ENCODE data around the gene MRPS11. TPM values are rescaled to one million over a fixed set of nuclear protein-coding genes. Genes with fewer than 3 reads are reported as not detected.
A peak's percentile ranks its signal among the peaks of the same experiment; 100 is the strongest.

Gene MRPS11
- 10 to 100 TPM; 23.7 to 42.3 TPM for polyA plus RNA-seq

DNA sequence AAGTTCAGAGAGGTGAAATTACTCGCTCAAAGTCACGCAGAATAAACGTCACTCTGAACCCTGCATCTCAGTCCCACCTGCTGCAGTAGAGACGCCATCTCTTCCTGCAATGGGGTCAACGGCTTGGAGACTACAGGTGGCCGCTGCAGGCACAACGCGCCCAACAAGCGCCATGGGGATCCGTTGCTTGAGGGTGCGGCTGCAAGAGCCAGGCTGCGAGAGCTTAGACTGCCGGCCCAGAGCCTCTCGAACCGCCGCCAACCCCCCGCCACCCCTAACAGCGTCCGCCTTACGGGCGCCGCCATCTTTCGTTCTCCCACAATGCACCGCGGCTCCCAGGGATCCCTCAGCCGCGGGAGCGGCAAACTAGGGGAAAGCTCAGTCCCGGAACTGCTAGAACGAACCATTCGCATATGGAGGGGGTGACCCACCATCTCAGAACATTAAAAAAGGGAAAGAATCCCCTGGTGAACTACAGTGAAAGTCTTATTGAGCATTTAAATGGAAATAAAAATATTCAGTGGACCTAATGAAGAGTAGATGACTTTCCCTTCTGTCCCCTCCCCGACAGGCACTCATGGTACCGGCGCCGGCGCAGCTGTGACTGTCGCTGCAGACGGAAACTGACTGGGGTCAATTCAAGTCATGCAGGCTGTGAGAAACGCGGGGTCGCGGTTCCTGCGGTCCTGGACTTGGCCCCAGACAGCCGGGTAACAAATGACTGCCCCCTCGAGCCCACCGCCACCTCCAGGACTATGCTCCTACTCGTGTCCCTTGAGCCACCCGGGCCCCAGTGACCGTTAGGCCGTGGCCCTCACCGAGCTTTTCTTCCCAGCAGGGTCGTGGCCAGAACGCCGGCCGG, at the start of gene MRPS11, which contains the start of gene MRPL46:
MRPS11 (plus strand) TSS at position 636 of the 862 bp plus-strand sequence; CDS start at position 646, 10 bp downstream.
MRPL46 (minus strand) TSS at position 316 of the 862 bp plus-strand sequence; CDS start at position 305, 11 bp downstream.
- Histone ChIP-seq H3K27ac (ENCODE audit: low read depth in 2 of 2, low read length in 1 of 2) (peak within 1 kb of the TSS; percentile 74 to 89), H3K4me1 (ENCODE audit: control insufficient read depth in 2 of 2, insufficient read depth in 2 of 2, low read length in 1 of 2) (no peaks in the 10 kb centered on the region), H3K9me3 (ENCODE audit: control insufficient read depth in 2 of 2, insufficient read depth in 1 of 2, low read depth in 1 of 2, low read length in 1 of 2) (no peaks in the 10 kb centered on the region), H3K4me3 (ENCODE audit: low read depth in 1 of 2, low read length in 2 of 2) (peak within 1 kb of the TSS; percentile 95 to 97), H3K27me3 (ENCODE audit: control insufficient read depth in 1 of 2, insufficient read depth in 2 of 2, low read length in 2 of 2) (no peaks in the 10 kb centered on the region), H3K36me3 (ENCODE audit: control insufficient read depth in 2 of 2, insufficient read depth in 2 of 2, low read length in 1 of 2) (peaks cover 5 to 19% of the 10 kb centered on the region in 2 donors)
- WGBS, 2 donors, result 0% methylated on average over 51 to 55 of the region's 55 CpGs

DNA sequence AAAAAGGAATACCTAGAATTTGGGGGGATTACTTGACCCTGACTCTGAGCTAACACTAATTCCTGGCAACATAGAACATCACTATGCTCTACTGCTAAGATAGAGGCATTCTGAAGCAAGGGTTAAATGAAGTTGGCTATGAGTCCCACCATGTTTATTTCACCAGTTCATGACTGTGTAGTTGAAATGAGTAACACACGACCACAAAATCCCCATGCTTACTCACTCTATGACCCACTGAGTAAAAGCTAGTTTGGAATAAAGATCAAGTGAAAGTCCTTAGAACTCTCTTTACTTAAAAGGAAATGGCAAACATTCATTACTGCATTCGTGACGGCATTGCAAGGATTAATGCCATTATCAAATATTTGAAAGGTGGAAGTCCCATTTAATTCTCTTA, 47.7 kb upstream of the MRPS11 start:
- H3K27me3 ChIP-seq (ENCODE audit: control insufficient read depth in 1 of 2, insufficient read depth in 2 of 2, low read length in 2 of 2), result no peaks in the 10 kb centered on the region
- 27 to 29% methylated on average over 3 of the region's 3 CpGs for WGBS, 2 donors
- no peaks in the 10 kb centered on the region for H3K9me3 ChIP-seq (ENCODE audit: control insufficient read depth in 2 of 2, insufficient read depth in 1 of 2, low read depth in 1 of 2, low read length in 1 of 2)

DNA sequence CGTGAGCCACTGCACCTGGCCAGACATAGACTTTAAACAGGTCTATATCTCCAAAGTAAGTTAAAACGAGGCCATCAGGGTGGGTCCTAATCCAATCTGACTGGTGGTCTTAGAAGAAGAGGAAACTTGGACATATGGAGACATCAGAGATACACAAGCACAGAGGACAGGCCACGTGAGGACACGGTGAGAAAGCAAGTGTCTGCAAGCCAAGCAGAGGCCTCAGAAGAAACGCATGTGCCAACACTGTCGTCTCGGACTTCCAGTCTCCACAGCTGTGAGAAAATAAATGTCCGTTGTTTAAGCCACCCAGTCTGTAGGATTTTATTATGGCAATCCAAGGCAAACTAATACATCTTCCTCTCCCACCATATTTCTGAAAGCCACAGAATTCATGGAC, 44.2 kb upstream of the MRPS11 start:
- Histone ChIP-seq H3K4me3 (ENCODE audit: low read depth in 1 of 2, low read length in 2 of 2) (no peak overlapping the region), H3K9me3 (ENCODE audit: control insufficient read depth in 2 of 2, insufficient read depth in 1 of 2, low read depth in 1 of 2, low read length in 1 of 2) (no peaks in the 10 kb centered on the region), H3K4me1 (ENCODE audit: control insufficient read depth in 2 of 2, insufficient read depth in 2 of 2, low read length in 1 of 2) (no peaks in the 10 kb centered on the region), H3K27ac (ENCODE audit: low read depth in 2 of 2, low read length in 1 of 2) (no peak overlapping the region), H3K36me3 (ENCODE audit: control insufficient read depth in 2 of 2, insufficient read depth in 2 of 2, low read length in 1 of 2) (no peaks in the 10 kb centered on the region), H3K27me3 (ENCODE audit: control insufficient read depth in 1 of 2, insufficient read depth in 2 of 2, low read length in 2 of 2) (peaks cover 0 to 2% of the 10 kb centered on the region in 2 donors)
- WGBS, 2 donors, result 75 to 78% methylated on average over 8 of the region's 8 CpGs

More for the DNA sequence above, 47.7 kb upstream of the MRPS11 start:
- H3K36me3 ChIP-seq (ENCODE audit: control insufficient read depth in 2 of 2, insufficient read depth in 2 of 2, low read length in 1 of 2), result no peaks in the 10 kb centered on the region
- H3K4me3 ChIP-seq (ENCODE audit: low read depth in 1 of 2, low read length in 2 of 2), result no peak overlapping the region
- no peak overlapping the region for H3K27ac ChIP-seq (ENCODE audit: low read depth in 2 of 2, low read length in 1 of 2)
- no peaks in the 10 kb centered on the region for H3K4me1 ChIP-seq (ENCODE audit: control insufficient read depth in 2 of 2, insufficient read depth in 2 of 2, low read length in 1 of 2)

DNA sequence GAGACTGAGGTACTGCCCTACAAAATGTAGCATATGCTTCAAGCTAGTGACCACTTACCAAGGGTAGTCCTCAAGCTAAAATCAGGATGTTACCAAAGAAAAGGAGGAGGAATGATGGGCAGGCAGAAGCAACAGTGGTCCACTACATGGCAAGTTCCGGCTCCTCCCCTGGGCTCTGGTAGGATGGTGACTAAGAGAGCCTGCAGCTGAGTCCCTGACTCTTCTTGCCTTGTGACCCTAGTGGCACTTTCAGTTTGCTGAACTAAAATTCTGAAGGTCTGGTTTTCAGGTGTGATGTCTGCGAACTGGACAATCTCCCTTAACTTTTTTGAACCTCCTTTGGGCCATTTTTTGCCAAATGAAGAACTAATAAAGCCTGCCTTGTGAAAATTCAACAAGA, 41.2 kb upstream of the MRPS11 start:
- Histone ChIP-seq H3K27ac (ENCODE audit: low read depth in 2 of 2, low read length in 1 of 2) (no peak overlapping the region), H3K36me3 (ENCODE audit: control insufficient read depth in 2 of 2, insufficient read depth in 2 of 2, low read length in 1 of 2) (no peaks in the 10 kb centered on the region), H3K9me3 (ENCODE audit: control insufficient read depth in 2 of 2, insufficient read depth in 1 of 2, low read depth in 1 of 2, low read length in 1 of 2) (no peaks in the 10 kb centered on the region), H3K27me3 (ENCODE audit: control insufficient read depth in 1 of 2, insufficient read depth in 2 of 2, low read length in 2 of 2) (peaks cover 0 to 2% of the 10 kb centered on the region in 2 donors), H3K4me3 (ENCODE audit: low read depth in 1 of 2, low read length in 2 of 2) (no peak overlapping the region), H3K4me1 (ENCODE audit: control insufficient read depth in 2 of 2, insufficient read depth in 2 of 2, low read length in 1 of 2) (no peaks in the 10 kb centered on the region)
- 54 to 72% methylated on average over 2 of the region's 2 CpGs for WGBS, 2 donors

DNA sequence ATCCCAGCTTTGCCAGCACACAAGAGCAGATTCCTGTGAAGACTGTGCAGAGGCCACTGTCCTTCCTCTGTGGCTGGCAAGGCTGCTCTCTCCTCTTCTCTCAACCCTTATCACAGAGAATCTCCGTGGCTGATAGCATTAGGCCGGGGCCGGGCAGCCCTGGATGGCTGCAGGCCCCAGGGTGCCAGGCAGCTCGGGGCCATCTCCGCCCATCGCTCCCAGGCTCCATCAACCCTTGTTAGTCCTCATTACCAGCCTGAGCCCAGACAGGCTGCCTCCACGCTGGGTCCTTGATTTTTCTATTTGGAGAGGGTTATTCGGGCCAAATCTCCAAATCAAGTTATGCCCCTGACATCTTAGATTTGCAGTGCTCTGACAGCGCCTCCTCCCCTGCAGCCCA, 39.5 kb upstream of the MRPS11 start:
- H3K27me3 ChIP-seq (ENCODE audit: control insufficient read depth in 1 of 2, insufficient read depth in 2 of 2, low read length in 2 of 2), result peaks cover 0 to 2% of the 10 kb centered on the region in 2 donors
- no peak overlapping the region for H3K4me3 ChIP-seq (ENCODE audit: low read depth in 1 of 2, low read length in 2 of 2)
- no peaks in the 10 kb centered on the region for H3K36me3 ChIP-seq (ENCODE audit: control insufficient read depth in 2 of 2, insufficient read depth in 2 of 2, low read length in 1 of 2)
- H3K4me1 ChIP-seq (ENCODE audit: control insufficient read depth in 2 of 2, insufficient read depth in 2 of 2, low read length in 1 of 2), result no peaks in the 10 kb centered on the region
- H3K9me3 ChIP-seq (ENCODE audit: control insufficient read depth in 2 of 2, insufficient read depth in 1 of 2, low read depth in 1 of 2, low read length in 1 of 2), result no peaks in the 10 kb centered on the region
- 55 to 57% methylated on average over 9 of the region's 9 CpGs for WGBS, 2 donors
- no peak overlapping the region for H3K27ac ChIP-seq (ENCODE audit: low read depth in 2 of 2, low read length in 1 of 2)

DNA sequence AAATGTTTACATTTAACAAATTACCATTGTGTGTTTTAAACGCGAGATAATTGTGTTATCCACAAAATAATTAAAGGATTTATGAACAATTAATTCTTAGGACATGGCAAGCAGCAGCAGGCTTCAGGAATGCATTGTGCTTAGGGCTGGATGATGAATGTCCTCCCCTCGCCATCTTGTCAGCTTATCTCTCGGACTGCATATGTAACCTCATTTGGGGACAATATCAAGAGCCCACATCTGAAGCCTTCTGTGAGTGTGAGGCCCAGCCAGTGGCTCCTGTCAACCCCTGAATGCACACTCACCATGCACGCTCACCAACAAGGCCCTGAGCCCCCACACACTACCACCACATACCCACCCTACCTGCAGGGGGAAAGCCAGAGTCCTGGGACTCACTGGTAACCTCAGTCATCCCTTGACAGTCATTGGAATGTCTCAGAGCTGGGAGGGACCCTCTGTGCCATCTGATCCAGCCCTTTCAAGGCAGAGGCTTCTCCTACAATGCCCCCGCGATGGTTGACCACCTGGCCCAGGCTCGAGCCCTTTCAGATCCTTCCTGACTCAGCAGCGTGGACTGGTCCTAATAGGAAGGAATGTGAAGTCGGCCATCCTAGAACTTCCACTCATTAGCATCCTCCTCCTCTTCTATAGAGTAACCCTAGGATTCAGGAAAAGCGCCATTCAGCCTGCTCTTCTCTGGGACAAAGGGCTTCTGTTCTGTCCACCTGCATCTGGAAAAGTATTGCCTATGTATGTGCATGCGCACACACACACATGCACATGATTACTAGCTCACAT, 38.5 kb upstream of the MRPS11 start:
- peaks cover 0 to 2% of the 10 kb centered on the region in 2 donors for H3K27me3 ChIP-seq (ENCODE audit: control insufficient read depth in 1 of 2, insufficient read depth in 2 of 2, low read length in 2 of 2)
- 64 to 68% methylated on average over 12 of the region's 12 CpGs for WGBS, 2 donors
- H3K4me1 ChIP-seq (ENCODE audit: control insufficient read depth in 2 of 2, insufficient read depth in 2 of 2, low read length in 1 of 2), result no peaks in the 10 kb centered on the region
- no peaks in the 10 kb centered on the region for H3K36me3 ChIP-seq (ENCODE audit: control insufficient read depth in 2 of 2, insufficient read depth in 2 of 2, low read length in 1 of 2)
- H3K27ac ChIP-seq (ENCODE audit: low read depth in 2 of 2, low read length in 1 of 2), result no peak overlapping the region
- H3K4me3 ChIP-seq (ENCODE audit: low read depth in 1 of 2, low read length in 2 of 2), result no peak overlapping the region
- H3K9me3 ChIP-seq (ENCODE audit: control insufficient read depth in 2 of 2, insufficient read depth in 1 of 2, low read depth in 1 of 2, low read length in 1 of 2), result no peaks in the 10 kb centered on the region

DNA sequence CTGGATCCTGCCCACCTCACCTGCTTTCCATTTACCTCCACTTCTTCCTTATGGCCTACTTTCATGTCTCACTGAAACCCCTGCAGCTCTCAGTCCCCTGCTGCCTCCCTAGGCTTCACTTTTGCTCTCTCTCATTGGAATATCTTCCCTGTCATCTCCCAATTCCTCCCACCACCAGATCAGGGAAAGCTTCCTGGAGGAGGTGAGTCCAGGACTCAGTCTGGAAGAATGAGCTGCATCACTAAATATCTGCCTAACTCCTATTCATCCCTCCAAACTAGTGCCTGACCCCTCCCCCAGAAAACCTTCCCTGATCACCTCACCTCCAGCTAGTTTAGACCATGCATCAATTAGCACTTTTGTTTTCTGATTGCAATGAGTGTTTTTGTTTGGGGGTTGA, 37.5 kb upstream of the MRPS11 start:
- Histone ChIP-seq H3K4me1 (ENCODE audit: control insufficient read depth in 2 of 2, insufficient read depth in 2 of 2, low read length in 1 of 2) (no peaks in the 10 kb centered on the region), H3K4me3 (ENCODE audit: low read depth in 1 of 2, low read length in 2 of 2) (no peak overlapping the region), H3K27ac (ENCODE audit: low read depth in 2 of 2, low read length in 1 of 2) (no peak overlapping the region), H3K27me3 (ENCODE audit: control insufficient read depth in 1 of 2, insufficient read depth in 2 of 2, low read length in 2 of 2) (peaks cover 0 to 2% of the 10 kb centered on the region in 2 donors), H3K9me3 (ENCODE audit: control insufficient read depth in 2 of 2, insufficient read depth in 1 of 2, low read depth in 1 of 2, low read length in 1 of 2) (no peaks in the 10 kb centered on the region), H3K36me3 (ENCODE audit: control insufficient read depth in 2 of 2, insufficient read depth in 2 of 2, low read length in 1 of 2) (no peaks in the 10 kb centered on the region)

DNA sequence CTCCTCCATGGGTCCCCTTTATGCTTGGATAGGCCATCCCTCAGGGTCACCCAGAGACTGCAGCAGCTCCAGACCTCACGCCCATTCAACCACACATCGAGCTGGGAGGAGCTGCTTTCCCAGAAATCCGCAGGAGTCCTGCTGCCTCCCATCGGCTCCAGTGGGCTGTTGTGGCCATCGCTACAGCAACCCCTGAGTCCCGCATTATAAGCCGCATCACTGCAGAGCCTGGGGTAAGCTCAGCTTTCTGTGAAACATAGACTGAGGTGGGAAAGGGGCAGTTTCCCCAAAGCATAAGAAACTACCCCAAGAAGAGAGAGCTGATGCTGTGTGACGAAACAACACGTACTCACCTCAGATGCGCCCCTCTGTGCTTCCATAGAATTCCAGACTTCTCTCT, 36.1 kb upstream of the MRPS11 start:
- Histone ChIP-seq H3K4me3 (ENCODE audit: low read depth in 1 of 2, low read length in 2 of 2) (no peak overlapping the region), H3K4me1 (ENCODE audit: control insufficient read depth in 2 of 2, insufficient read depth in 2 of 2, low read length in 1 of 2) (no peaks in the 10 kb centered on the region), H3K36me3 (ENCODE audit: control insufficient read depth in 2 of 2, insufficient read depth in 2 of 2, low read length in 1 of 2) (no peaks in the 10 kb centered on the region), H3K27ac (ENCODE audit: low read depth in 2 of 2, low read length in 1 of 2) (no peak overlapping the region), H3K27me3 (ENCODE audit: control insufficient read depth in 1 of 2, insufficient read depth in 2 of 2, low read length in 2 of 2) (peaks cover 0 to 2% of the 10 kb centered on the region in 2 donors), H3K9me3 (ENCODE audit: control insufficient read depth in 2 of 2, insufficient read depth in 1 of 2, low read depth in 1 of 2, low read length in 1 of 2) (no peaks in the 10 kb centered on the region)
- WGBS, 2 donors, result 79 to 80% methylated on average over 10 of the region's 10 CpGs

DNA sequence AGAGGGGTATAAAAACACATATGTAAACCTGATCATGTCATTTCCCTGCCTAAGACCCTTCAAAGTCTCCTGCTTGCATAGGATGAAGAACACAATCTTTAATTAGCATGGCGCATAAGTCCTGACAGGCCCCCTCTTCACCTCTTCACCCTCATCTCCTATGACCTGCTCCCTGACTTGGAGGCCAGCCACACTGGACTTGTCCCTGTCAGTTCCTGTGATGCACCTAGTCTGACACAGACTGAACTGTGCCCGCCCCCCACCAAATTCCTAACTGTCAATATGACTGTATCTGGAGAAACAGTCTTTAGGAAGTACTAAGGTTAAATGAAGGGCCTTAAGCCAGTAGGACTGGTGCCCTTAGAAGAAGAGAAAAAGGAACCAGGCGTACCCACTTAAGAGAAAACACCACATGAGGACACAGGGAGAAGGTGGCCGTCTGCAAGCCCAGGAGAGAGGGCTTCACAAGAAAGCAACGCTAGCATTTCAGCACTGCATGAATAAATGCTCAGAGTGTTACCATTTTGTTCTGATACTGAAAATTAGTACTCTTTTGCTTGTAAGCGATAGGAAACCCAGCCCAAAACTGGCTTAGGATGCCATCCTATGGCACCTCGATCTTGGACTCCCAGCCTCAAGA, 34.3 kb upstream of the MRPS11 start:
- no peaks in the 10 kb centered on the region for H3K36me3 ChIP-seq (ENCODE audit: control insufficient read depth in 2 of 2, insufficient read depth in 2 of 2, low read length in 1 of 2)
- H3K27ac ChIP-seq (ENCODE audit: low read depth in 2 of 2, low read length in 1 of 2), result no peak overlapping the region
- H3K4me3 ChIP-seq (ENCODE audit: low read depth in 1 of 2, low read length in 2 of 2), result no peak overlapping the region
- H3K27me3 ChIP-seq (ENCODE audit: control insufficient read depth in 1 of 2, insufficient read depth in 2 of 2, low read length in 2 of 2), result no peaks in the 10 kb centered on the region
- no peaks in the 10 kb centered on the region for H3K4me1 ChIP-seq (ENCODE audit: control insufficient read depth in 2 of 2, insufficient read depth in 2 of 2, low read length in 1 of 2)
- H3K9me3 ChIP-seq (ENCODE audit: control insufficient read depth in 2 of 2, insufficient read depth in 1 of 2, low read depth in 1 of 2, low read length in 1 of 2), result no peaks in the 10 kb centered on the region
- WGBS, 2 donors, result 78 to 87% methylated on average over 7 of the region's 7 CpGs
